WERI-Rb-1 (cell line): ENCODE data around the gene SNRNP48.

Experiments used
- DNase-seq: peaks from one replicate; pipeline ENCODE4 v3.0.0-alpha.2; 2020
- H3K27ac ChIP-seq: fragments of 250-450 bp; sonication (Bioruptor Pico); 2 replicates; pipeline ENCODE4 v1.5.1; 2020; ENCODE audit warnings: mild to moderate bottlenecking, moderate library complexity
- H3K27me3 ChIP-seq: fragments of 250-450 bp; sonication (Bioruptor Pico); 2 replicates; pipeline ENCODE4 v1.5.1; 2021; ENCODE audit warnings: mild to moderate bottlenecking, low read depth, moderate library complexity; ENCODE audit not compliant: insufficient read depth, severe bottlenecking
- H3K36me3 ChIP-seq: fragments of 250-450 bp; sonication (Bioruptor Pico); 2 replicates; pipeline ENCODE4 v1.5.1; 2020; ENCODE audit warnings: mild to moderate bottlenecking, moderate library complexity
- H3K4me3 ChIP-seq: 2 replicates; pipeline ENCODE4 v1.5.1; 2011; ENCODE audit warnings: low read depth, mild to moderate bottlenecking, control low read depth, low read length
- H3K9me3 ChIP-seq: fragments of 250-450 bp; sonication (Bioruptor Pico); 2 replicates; pipeline ENCODE4 v1.5.1; 2021; ENCODE audit warnings: mild to moderate bottlenecking, moderate library complexity; ENCODE audit not compliant: severe bottlenecking
- TF ChIP-seq, protein P1 (sequence below): IDR thresholded peaks from 2 replicates; pipeline ENCODE4 v1.5.1; 2011; ENCODE audit warnings: low read depth, mild to moderate bottlenecking, control low read depth, inconsistent platforms, low read length

SNRNP48 gene

DNA sequence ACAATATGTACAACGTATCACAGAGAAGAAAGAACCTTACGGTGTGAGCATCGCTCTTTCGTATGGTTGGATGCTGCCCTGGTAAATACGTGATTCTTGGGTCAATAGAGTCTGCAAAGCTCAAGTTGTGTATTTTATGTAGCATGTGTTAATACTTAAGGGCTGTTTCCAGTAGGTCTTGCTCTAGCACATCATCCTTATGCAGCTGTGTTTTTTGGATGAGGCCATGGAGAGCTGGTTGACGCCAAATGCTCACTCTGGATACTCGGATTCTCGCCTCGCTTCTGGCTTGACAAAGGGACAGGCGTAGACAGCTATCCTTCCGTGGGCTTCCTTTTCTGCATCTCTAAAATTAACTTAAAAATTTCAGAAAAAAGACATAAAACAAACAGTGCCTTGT is 38.9 kb downstream of the SNRNP48 start:
- Histone ChIP-seq H3K27ac (no peak overlapping the region), H3K9me3 (no peaks in the 10 kb centered on the region), H3K4me3 (no peak overlapping the region), H3K36me3 (no peaks in the 10 kb centered on the region), H3K27me3 (no peaks in the 10 kb centered on the region)
- TF ChIP-seq, protein P1, sequence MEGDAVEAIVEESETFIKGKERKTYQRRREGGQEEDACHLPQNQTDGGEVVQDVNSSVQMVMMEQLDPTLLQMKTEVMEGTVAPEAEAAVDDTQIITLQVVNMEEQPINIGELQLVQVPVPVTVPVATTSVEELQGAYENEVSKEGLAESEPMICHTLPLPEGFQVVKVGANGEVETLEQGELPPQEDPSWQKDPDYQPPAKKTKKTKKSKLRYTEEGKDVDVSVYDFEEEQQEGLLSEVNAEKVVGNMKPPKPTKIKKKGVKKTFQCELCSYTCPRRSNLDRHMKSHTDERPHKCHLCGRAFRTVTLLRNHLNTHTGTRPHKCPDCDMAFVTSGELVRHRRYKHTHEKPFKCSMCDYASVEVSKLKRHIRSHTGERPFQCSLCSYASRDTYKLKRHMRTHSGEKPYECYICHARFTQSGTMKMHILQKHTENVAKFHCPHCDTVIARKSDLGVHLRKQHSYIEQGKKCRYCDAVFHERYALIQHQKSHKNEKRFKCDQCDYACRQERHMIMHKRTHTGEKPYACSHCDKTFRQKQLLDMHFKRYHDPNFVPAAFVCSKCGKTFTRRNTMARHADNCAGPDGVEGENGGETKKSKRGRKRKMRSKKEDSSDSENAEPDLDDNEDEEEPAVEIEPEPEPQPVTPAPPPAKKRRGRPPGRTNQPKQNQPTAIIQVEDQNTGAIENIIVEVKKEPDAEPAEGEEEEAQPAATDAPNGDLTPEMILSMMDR: no peak
- DNase-seq: no peak

DNA sequence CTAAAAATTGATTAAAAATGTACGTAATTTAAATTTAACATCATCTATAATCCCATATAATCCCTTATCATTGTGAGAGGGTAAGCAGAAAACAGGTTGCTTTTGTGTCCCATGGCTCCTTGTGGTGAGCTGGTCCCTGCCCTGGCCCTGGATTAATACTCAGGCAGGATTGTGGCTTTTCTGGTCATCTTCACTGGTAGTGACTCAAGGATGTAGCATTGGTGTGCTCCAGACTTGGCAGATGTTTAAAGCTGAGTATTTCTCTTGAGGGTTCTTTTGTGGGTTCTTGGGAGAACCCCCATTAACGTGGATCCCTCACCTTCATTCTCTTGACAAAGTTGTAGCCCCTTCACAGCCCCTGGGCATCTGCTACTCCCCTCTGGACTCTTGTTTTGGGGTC is 39.3 kb downstream of the SNRNP48 start:
- no peak for DNase-seq
- TF ChIP-seq, protein P1: no peak
- H3K4me3 ChIP-seq: no peak overlapping the region
- H3K9me3 ChIP-seq: no peaks in the 10 kb centered on the region
- H3K27ac ChIP-seq: no peak overlapping the region
- no peaks in the 10 kb centered on the region for H3K27me3 ChIP-seq
- H3K36me3 ChIP-seq: no peaks in the 10 kb centered on the region

DNA sequence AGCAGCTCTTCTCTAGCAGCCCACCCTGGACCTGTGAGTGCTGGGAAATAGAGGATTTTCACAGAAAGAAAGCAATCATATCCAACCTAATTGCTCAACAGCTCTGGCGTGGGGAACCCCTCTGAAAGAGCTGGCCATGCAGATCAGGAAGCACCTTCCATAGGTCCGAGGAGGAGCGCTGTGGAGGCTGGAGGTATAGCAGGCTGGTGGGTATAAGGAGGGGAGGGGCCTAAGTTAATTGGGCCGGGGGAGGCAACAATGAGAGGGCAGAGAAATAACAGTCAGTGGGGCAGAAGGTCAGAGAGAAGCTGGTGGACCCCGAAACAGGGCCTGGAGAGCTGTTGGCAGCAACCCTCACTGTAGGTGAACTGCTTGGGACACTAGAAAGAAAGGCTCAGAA is 40.8 kb downstream of the SNRNP48 start:
- Histone ChIP-seq H3K27ac (no peak overlapping the region), H3K36me3 (no peaks in the 10 kb centered on the region), H3K27me3 (no peaks in the 10 kb centered on the region), H3K4me3 (no peak overlapping the region), H3K9me3 (no peaks in the 10 kb centered on the region)
- no peak for DNase-seq
- TF ChIP-seq, protein P1: no peak

DNA sequence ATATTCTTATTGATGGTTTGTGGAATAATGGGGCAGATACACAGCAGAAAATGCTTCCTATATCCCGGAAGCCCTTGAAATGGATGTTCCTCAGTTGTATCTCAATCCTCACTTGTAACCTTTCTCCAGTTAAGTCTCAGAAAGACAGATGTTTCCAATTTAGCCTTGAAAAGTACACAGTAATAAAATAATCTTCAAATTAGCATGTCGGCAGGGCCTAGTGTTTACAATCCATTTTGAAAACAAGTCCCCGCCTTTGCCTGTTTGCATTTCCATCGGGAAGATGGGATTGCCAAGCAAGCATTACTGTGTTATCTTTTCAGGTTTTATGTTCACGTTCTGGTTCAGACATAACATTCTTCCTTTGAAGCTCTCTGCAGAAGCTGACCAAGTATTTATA is 41.5 kb downstream of the SNRNP48 start:
- Histone ChIP-seq H3K36me3 (no peaks in the 10 kb centered on the region), H3K27ac (no peak overlapping the region), H3K4me3 (no peak overlapping the region), H3K9me3 (no peaks in the 10 kb centered on the region), H3K27me3 (no peaks in the 10 kb centered on the region)
- DNase-seq: no peak
- TF ChIP-seq, protein P1: no peak

DNA sequence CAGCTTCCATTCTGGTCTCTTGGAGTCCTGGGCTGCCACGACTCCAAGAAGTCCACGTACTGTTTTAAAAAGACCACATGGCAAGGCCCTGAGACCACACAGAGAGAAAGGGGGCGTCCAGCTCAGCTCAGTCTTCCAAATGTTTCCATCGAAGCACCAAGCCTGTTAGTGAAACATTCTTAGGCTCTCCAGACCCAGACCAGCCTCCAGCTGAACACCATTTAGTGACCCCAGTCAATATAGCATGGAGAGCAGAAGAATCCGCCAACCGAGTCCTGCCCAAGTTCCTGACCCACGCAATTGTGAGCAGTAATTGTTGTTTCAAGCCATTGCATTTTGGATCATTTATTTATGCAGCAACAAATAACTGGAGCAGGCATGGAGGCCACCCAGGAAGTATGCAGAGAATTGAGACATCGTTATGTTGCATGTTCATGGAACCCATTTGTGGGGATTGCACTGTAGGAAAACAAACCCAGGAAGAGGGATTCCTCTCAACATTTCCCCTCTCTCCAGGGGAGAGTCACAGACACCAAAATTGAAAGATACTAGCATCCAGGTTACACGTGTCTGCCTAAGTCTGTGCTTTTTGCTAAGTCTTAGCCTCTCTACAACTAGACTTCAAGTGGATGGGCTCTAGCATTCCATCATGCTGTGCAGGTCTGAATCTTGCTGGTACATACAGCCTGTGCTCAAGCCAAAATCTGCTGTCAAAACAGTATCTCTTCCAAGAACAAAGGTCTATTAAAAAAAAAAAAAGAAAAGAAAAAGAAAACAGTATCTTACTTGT is 42.7 kb downstream of the SNRNP48 start:
- DNase-seq: no peak
- no peaks in the 10 kb centered on the region for H3K9me3 ChIP-seq
- TF ChIP-seq, protein P1: no peak
- no peak overlapping the region for H3K27ac ChIP-seq
- H3K36me3 ChIP-seq: no peaks in the 10 kb centered on the region
- no peaks in the 10 kb centered on the region for H3K27me3 ChIP-seq
- H3K4me3 ChIP-seq: no peak overlapping the region

DNA sequence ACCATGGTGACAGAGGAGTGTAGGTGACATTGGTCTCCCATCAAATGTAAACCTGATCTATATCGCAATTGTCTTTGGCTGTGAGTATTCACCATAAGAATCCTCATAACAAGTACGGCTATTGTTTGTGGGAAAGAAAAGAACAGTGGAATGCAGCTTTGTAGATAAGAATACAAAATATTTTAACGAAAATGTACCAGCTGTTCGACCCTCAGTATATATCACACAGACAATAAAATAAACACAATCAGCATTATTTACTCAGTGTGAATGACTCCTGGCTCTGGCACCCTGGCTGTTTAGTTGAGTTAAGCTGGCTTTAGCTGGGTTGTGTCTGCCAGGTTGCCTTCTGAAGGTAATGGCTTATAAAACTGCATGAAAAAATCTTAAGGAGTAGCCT is 43.4 kb downstream of the SNRNP48 start:
- H3K27ac ChIP-seq: no peak overlapping the region
- no peak overlapping the region for H3K4me3 ChIP-seq
- no peaks in the 10 kb centered on the region for H3K36me3 ChIP-seq
- no peaks in the 10 kb centered on the region for H3K9me3 ChIP-seq
- TF ChIP-seq, protein P1: no peak
- H3K27me3 ChIP-seq: no peaks in the 10 kb centered on the region
- no peak for DNase-seq
